GM23248 (cell line): Measurements from ENCODE around the gene DENND1A.

Experiments used
- EZH2 ChIP-seq: fragments of 200-600 bp; sonication (generic); IDR thresholded peaks from 2 replicates; pipeline ENCODE4 v1.6.1; 2018; ENCODE audit warnings: antibody characterized with exemption, mild to moderate bottlenecking; ENCODE audit not compliant: insufficient read depth, poor library complexity, severe bottlenecking
- EZH2phosphoT487 ChIP-seq: fragments of 200-600 bp; sonication (generic); IDR thresholded peaks from 2 replicates; pipeline ENCODE4 v1.6.1; 2018; ENCODE audit warnings: antibody characterized with exemption, moderate library complexity, mild to moderate bottlenecking, low read depth; ENCODE audit not compliant: insufficient read depth

GRCh38 chr9:123508048-123508447 is 421.9 kb downstream of the DENND1A start:
- TF ChIP-seq EZH2 (no peak), EZH2phosphoT487 (no peak)
